ENCODE results near the gene C11orf68.
A peak's percentile ranks its signal among the peaks of the same experiment; 100 is the strongest.

Gene C11orf68

GRCh38 chr11:65891219-65892136 lies 27.4 kb downstream of the C11orf68 start:
- H3K36me3 ChIP-seq (ENCODE audit: control insufficient read depth in 2 of 2, insufficient read depth in 1 of 2, low read length in 2 of 2) = peaks cover 0 to 9% of the 10 kb centered on the region in 2 experiments; a peak in 2 of 3 replicates
- peak overlapping the region; percentile 67; the same call in 1 of the 2 replicates for H3K27ac ChIP-seq (ENCODE audit: extremely low read depth, low read depth, low read length)
- ChIA-PET POLR2A (interaction anchor here (0.5 to 6.1 kb wide), 19 partner anchors 9 to 398 kb away, joined by 3 to 121 read pairs (median 5); partner anchors contain the start of genes C11orf68, CFL1, DRAP1 and FOSL1), CTCF (interaction anchor here (0.6 to 9.5 kb wide), 10 partner anchors 10 to 493 kb away, joined by 3 to 189 read pairs (median 12); partner anchors contain the start of genes CFL1, FOSL1, MUS81 and SART1)
- H3K9me3 ChIP-seq (ENCODE audit: control insufficient read depth, insufficient read depth, low read depth, low read length) = no peaks in the 10 kb centered on the region
- no peaks in the 10 kb centered on the region for H3K4me1 ChIP-seq (ENCODE audit: control insufficient read depth, insufficient read depth, low read length)
- H3K4me3 ChIP-seq (ENCODE audit: low read depth, low read length) = peak overlapping the region; percentile 55
- TF ChIP-seq PATZ1 (tag by site-specific recombination; IDR thresholded peaks at IDR 0.05) = peak; percentile 73
- TF ChIP-seq ZBTB17 (tag by site-specific recombination; IDR thresholded peaks at IDR 0.05) = peak; percentile 28; the same call in 1 of the 2 replicates
- no peak for TF ChIP-seq ZNF175 (tag by site-specific recombination; IDR thresholded peaks at IDR 0.05)
- TF ChIP-seq SP2 (tag by site-specific recombination; IDR thresholded peaks at IDR 0.05) = peak; percentile 47
- peak; percentile 54; the same call in 1 of the 2 replicates for TF ChIP-seq ZNF600 (tag by site-specific recombination; IDR thresholded peaks at IDR 0.05)
- 0 out of 2 replicates have a peak, but pooled peaks have one; percentile 10 for TF ChIP-seq SP7 (tag by site-specific recombination; IDR thresholded peaks at IDR 0.05)
- peak; percentile 26; the same call in 1 of the 2 replicates for TF ChIP-seq ZFHX2 (tag by site-specific recombination; conservative IDR thresholded peaks at IDR 0.05)
- TF ChIP-seq TSHZ1 (tag by site-specific recombination; IDR thresholded peaks at IDR 0.05; ENCODE audit: borderline replicate concordance) = no peak
- peak; percentile 79 for TF ChIP-seq GLIS1 (tag by site-specific recombination; IDR thresholded peaks at IDR 0.05)
- no peak for TF ChIP-seq ZNF335 (tag by site-specific recombination; conservative IDR thresholded peaks at IDR 0.05)
- TF ChIP-seq ZNF398 (tag by site-specific recombination; IDR thresholded peaks at IDR 0.05) = peak; percentile 45
- peak; percentile 74 for TF ChIP-seq CTCF (tag by site-specific recombination; IDR thresholded peaks at IDR 0.05)
- TF ChIP-seq ZNF10 (tag by site-specific recombination; IDR thresholded peaks at IDR 0.05) = peak; percentile 83
- TF ChIP-seq ZSCAN30 (tag by site-specific recombination; IDR thresholded peaks at IDR 0.05) = 0 out of 2 replicates have a peak, but pooled peaks have one; percentile 11
- TF ChIP-seq ZBTB20 (tag by site-specific recombination; IDR thresholded peaks at IDR 0.05) = peak; percentile 59; the same call in 1 of the 2 replicates
- peak; percentile 85 for TF ChIP-seq GLIS2 (tag by site-specific recombination; IDR thresholded peaks at IDR 0.05)
- peak; percentile 86 for TF ChIP-seq ZFP69B (tag by site-specific recombination; IDR thresholded peaks at IDR 0.05)
- no peak for TF ChIP-seq ELK4 (IDR thresholded peaks at IDR 0.05; ENCODE audit: borderline replicate concordance, low read depth, low read length)
- TF ChIP-seq ZNF24 (tag by site-specific recombination; IDR thresholded peaks at IDR 0.05) = no peak
- peak; percentile 55 for TF ChIP-seq ZIC2 (tag by site-specific recombination; IDR thresholded peaks at IDR 0.05)
- peak; percentile 60 for TF ChIP-seq ZBTB11 (tag by site-specific recombination; conservative IDR thresholded peaks at IDR 0.05; ENCODE audit: low read depth)
- peak; percentile 85 for TF ChIP-seq ZNF341 (tag by site-specific recombination; IDR thresholded peaks at IDR 0.05; ENCODE audit: low read depth)

Data from HEK293 (cell line).